CD4-positive, alpha-beta T cell treated with Interleukin-6 at 100 ng/mL for 8 hours (primary cell): ENCODE results near the gene TANC1.

Source experiments
- DNase-seq: peaks from one replicate; pipeline ENCODE4 v3.0.0-alpha.2; 2020; ENCODE audit warnings: mixed read lengths, low spot score

Gene TANC1

DNA sequence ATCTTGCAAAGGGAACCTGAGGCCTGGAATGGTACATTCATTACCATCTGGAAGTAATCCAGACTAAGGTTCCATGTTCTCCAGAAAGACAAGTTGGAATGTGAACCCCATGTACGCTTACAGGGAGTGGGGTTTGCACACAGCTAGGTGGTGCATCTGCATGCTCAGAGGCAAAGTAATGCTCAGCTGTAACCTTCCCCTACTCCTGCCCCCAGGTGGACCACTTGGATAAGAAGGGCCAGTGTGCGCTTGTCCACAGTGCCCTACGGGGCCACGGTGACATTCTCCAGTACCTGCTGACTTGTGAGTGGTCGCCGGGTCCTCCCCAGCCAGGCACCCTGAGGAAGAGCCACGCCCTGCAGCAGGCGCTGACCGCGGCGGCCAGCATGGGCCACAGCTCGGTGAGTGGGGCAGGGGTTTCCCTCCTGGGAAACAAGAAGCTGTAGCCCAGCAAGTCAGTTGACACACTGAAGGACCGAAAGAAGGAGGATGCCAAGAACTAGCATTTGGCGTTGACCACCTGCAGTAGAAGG is 228.0 kb downstream of the TANC1 start:
- no peak for DNase-seq

DNA sequence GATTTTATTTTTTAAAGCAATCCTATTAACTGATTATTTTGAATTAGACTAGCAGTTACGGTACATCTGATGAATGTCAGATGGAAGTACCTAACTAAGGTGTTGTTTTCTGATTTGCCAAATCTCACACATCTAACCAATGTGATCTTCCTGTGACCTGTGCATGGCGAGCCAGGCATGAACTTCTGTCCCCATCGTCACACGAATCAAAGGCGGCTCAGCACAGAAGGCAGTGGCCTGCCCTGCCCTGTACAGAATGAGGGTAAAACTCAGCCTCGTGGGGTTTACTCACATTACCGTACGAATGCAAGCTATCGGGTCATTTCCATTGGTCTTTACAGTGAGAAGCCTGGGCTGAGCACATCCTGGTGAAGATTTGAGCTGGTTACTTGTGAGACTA is 230.8 kb downstream of the TANC1 start:
- no peak for DNase-seq

DNA sequence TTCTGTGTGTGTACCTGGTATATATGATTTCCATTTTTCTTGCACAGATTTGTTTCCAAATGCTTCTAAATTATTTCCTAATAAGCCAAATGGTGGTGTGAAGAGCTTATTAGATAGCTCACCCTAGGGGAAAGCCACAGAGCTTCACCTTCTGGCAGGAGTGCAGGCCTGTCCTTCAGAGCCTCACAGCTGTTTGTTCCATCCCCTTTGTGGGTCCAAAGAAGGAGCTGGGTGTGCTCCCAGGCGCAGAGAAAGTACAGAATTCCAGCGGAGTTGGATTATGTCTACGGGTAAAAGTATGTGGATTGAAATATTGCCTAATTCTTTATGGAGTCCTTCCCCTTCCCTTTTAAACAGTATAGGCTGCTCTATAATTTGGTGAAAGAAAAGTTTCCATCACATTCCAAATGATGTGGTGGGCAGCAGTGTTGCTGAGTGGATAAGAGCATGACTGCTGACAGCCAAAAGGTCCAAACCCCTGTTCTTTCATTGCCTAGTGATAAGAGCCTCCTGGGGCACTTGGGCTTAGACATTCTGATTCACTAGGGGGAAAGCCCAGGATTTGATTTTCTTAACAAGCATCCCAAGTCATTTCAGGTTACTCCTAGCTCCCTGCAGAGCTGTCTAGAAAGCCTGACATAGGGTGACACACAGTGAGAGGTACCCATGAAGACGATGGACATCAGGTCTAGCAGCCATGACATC is 231.5 kb downstream of the TANC1 start:
- no peak for DNase-seq

GRCh38 chr2:159200498-159200897 is 232.1 kb downstream of the TANC1 start:
- no peak for DNase-seq

GRCh38 chr2:159201360-159202063 is 233.1 kb downstream of the TANC1 start:
- peak; percentile 36 for DNase-seq

DNA sequence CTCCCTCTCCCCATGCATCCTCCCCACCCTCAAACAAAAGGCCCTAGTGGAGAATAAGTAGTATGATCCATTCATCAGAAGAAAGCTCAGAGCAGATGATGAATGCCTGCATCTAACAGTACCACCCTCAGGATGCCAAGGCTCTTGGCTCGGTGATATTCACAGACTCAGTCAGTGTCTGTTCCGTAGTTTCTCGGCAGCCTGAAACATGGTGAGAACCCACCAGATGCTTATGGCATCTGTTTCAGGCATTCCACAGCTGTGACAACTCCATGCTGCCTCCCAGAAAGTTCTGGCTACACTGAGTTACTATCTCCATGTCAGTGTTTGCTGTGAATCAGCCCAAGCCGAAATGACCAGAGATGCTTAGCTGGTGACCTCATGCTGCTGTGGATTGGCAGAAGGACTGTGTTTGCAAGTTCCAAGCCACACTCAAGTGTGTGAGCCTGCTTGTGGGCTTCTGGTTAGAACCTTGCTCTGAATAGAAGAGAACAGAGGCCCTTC is 234.2 kb downstream of the TANC1 start:
- no peak for DNase-seq

- no peak for DNase-seq
Measured at GRCh38 chr2:159204381-159205144, 236.1 kb downstream of the TANC1 start.

GRCh38 chr2:159206736-159207380 is 238.4 kb downstream of the TANC1 start:
- no peak for DNase-seq

- DNase-seq, result no peak
Measured at GRCh38 chr2:159208438-159208837, 240.0 kb downstream of the TANC1 start.

DNA sequence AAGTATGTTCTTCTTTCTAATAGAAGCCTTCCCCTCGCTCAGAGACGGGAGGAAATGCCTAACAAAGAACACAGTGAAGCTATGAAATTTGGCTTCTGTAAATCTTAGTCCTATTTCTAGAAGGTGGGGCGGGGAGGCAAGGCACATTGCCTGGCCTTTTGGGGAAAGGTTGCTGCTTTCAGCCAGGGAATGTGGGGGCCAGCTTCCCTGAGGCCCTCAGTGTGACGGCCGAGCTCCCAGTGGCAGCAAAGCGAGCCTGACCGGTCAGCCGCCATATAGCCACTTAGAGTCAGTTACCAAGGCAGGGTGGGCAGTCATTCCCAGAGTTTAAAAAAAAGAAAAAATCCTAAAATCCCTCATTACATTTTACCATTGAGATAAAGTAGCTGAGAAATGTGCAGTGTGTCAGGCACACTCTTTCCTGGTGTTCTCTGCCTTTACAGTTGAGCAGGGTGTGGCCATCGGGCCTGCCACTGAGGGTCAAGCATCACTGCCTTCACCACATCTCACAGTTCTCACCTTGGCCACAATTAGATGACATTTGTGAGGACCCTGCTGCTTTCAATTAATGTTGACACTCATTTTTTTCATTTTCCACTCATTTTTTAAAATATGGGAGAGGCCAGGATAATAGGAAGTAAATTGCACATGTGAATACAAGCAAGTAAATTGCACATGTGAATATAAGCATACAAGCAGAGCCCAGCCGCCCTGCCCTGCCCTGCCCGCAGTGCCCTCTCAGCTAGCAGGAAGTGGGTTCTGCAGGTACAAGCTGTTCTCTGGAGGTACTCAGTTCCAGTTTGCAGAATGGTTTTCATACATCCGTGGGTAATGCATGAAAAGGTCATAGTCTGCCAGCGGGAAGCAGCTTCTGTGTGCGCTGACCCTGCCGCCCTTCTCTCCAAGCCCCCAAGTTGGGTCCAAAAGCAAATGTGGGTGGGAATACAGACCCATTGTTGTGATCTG is 241.2 kb downstream of the TANC1 start:
- peak; percentile 69 for DNase-seq

- DNase-seq, result no peak
Measured at GRCh38 chr2:159211447-159212396, 243.3 kb downstream of the TANC1 start.

- DNase-seq, result no peak
Measured at GRCh38 chr2:159213296-159213695, 244.9 kb downstream of the TANC1 start.

DNA sequence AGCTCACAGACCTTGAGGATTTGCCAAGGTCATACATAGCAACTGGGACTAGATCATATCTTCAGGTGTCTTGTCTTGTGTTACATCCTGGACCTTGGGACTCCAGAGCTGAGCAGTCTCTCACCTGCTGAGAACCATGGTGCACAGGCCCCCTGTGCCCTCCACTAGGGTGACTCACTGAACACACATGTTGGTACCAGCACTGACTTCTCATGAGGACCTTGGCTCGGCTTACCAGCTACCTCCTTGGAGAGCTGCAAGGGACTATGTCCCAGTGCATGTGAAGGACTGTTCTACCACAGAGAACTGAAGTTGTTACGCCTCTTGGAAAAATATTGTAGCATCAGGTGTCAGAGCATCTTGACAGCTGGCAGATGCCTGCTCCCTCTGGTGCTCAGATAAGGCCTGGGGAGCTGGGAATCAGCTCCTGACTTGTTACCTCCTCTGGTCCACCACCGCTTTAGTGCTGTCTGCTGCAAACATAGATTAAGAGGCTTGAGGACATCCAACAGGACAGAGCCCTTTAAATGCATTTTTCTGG is 246.0 kb downstream of the TANC1 start:
- no peak for DNase-seq

GRCh38 chr2:159215116-159215515 is 246.7 kb downstream of the TANC1 start:
- no peak for DNase-seq

DNA sequence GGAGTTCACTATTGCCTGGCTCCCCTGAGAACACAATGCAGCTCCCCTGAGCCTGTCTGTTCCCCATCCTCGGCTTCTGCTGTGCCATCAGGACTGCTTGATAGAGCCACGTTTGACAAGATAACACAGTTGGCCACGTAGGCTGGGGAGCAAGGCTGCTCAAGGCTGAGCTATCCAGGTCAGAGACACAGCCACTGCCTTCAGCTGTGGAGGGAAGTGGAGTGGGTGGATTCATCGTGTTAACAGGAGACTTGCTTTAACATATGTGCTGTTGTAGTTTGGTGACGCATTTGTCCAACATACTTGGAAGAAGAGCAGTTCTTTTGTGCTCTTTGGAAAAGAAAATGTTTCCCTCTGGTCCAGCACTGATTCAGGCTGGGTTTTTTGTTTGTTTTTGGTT is 249.2 kb downstream of the TANC1 start:
- DNase-seq, result no peak

- no peak for DNase-seq
Measured at GRCh38 chr2:159218389-159218788, 249.9 kb downstream of the TANC1 start.

DNA sequence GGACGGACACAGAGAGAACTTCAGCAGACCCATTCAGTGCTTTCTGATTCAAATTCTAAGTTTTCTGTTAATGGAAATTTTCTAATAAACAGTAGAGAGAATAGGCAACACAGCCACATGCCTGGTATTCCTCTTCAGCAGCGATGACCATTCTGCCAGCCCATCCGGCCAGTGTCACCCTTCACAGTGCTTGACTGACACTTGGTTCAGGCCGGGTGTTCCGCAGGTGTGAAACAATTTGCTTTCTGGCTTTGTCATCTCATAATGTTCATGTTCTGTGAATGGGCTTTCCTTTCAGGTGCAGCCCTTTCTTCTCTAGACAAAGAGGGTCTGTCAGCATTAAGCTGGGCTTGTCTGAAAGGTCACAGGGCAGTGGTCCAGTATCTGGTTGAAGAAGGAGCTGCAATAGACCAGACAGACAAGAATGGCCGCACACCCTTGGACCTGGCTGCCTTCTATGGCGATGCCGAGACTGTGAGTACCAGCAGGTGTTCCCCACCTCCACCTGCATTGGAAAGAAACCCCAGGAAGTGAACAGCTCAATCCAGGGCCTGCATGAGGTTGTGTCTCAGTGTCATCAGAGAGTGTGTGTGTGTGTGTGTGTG is 251.1 kb downstream of the TANC1 start:
- no peak for DNase-seq

DNA sequence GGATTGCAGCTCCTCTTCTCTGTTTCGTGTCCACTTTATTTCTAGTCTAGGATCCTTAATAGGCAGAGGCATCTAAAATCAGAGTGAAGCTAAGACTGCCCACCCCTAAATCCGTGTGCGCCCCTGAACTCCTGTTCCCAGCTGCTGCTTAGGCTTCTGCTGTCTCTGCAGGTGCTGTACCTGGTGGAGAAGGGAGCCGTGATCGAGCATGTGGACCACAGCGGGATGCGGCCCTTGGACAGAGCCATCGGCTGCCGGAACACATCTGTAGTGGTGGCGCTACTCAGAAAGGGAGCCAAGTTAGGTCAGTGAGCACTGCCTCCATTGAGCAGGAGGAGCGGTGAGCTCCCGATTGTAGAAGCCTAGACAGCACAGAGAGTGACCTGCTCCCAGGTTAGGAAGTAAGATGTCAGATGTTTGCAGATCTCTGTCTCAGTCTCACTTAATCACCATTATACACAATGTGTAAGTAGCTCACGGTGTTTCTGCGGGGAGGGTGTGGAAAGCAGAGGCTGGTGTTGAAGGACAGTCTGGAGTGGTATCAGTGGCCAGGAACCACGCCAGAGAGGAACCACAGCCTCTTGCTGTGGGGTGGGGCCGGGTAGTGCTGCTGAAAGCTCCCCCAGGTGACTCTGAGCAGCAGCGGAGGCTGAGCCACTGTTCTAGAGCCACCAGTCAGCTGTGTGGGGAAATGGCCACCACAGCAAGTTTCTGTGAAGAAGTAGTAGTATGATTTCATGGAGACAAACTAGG is 255.8 kb downstream of the TANC1 start:
- no peak for DNase-seq
